IMR-90 (cell line): Measurements from ENCODE around the gene ERVW-1. TPM values are rescaled to one million over a fixed set of nuclear protein-coding genes. Genes with fewer than 3 reads are reported as not detected.

ENCODE experiments used
- ATAC-seq: fragments of 200-7000 bp; cut with Tn5 transposase; 2 replicates; pipeline ENCODE4 v1.9.1; 2020; ENCODE audit warnings: low read depth, mild to moderate bottlenecking, moderate library complexity
- BruUV-seq: library from RNA; stranded (reverse); fragments of 400-500 nt; replicated peaks from 2 replicates; lab custom pipeline; 2021; lab: Mats Ljungman, UMichigan
- CTCF ChIA-PET: fragments of 300-600 bp; formaldehyde crosslinking; extraction: SDS; loops from one replicate; lab custom pipeline; 2021; ENCODE audit warnings: antibody characterized with exemption; lab: Yijun Ruan, JAX
- POLR2A ChIA-PET: fragments of 300-600 bp; sonication (Branson Sonifier 250); formaldehyde crosslinking; loops from one replicate; lab custom pipeline; 2022; ENCODE audit warnings: antibody characterized with exemption; ENCODE audit not compliant: unreplicated experiment; lab: Charles Lee
- DNase-seq: peaks from one replicate; pipeline ENCODE4 v3.0.0; 2013
- H2AFZ ChIP-seq: replicated peaks from 2 replicates; pipeline ENCODE3; 2013; ENCODE audit warnings: low read length, mild to moderate bottlenecking; ENCODE audit not compliant: poor library complexity
- H2AK5ac ChIP-seq: 2 replicates; pipeline ENCODE4 v1.6.1; 2013; ENCODE audit warnings: low read depth, low read length, inconsistent platforms
- H2AK9ac ChIP-seq: replicated peaks from 2 replicates; pipeline ENCODE3; 2013; ENCODE audit warnings: mild to moderate bottlenecking, low read depth, low read length, moderate library complexity; ENCODE audit not compliant: poor library complexity
- H2BK120ac ChIP-seq: 2 replicates; pipeline ENCODE4 v1.6.1; 2013; ENCODE audit warnings: low read depth, low read length, inconsistent platforms
- H2BK15ac ChIP-seq: 3 replicates; pipeline ENCODE4 v1.6.1; 2013; ENCODE audit warnings: low read depth, low read length, inconsistent platforms
- H2BK20ac ChIP-seq: 2 replicates; pipeline ENCODE4 v1.6.1; 2013; ENCODE audit warnings: low read depth, mild to moderate bottlenecking, inconsistent platforms, low read length, moderate library complexity
- H2BK5ac ChIP-seq: 2 replicates; pipeline ENCODE4 v1.6.1; 2013; ENCODE audit warnings: mild to moderate bottlenecking, low read depth, low read length, inconsistent platforms; ENCODE audit not compliant: poor library complexity, severe bottlenecking
- H3K14ac ChIP-seq: replicated peaks from 2 replicates; pipeline ENCODE4 v1.6.1; 2013; ENCODE audit warnings: low read depth, low read length, inconsistent platforms
- H3K18ac ChIP-seq: 2 replicates; pipeline ENCODE4 v1.6.1; 2013; ENCODE audit warnings: low read depth, low read length, control low read depth
- H3K23ac ChIP-seq: 2 replicates; pipeline ENCODE4 v1.6.1; 2013; ENCODE audit warnings: low read depth, low read length, inconsistent platforms
- H3K27ac ChIP-seq: 2 replicates; pipeline ENCODE4 v1.5.1; 2013; ENCODE audit warnings: mild to moderate bottlenecking, control low read depth, low read length; ENCODE audit not compliant: insufficient read depth
- H3K27me3 ChIP-seq: 2 replicates; pipeline ENCODE4 v1.6.1; 2013; ENCODE audit warnings: low read length; ENCODE audit not compliant: control insufficient read depth, insufficient read depth
- H3K36me3 ChIP-seq: 2 replicates; pipeline ENCODE4 v1.6.1; 2013; ENCODE audit warnings: low read length, mixed read lengths; ENCODE audit not compliant: control insufficient read depth, insufficient read depth
- H3K4ac ChIP-seq: 2 replicates; pipeline ENCODE4 v1.6.1; 2013; ENCODE audit warnings: low read depth, low read length, inconsistent platforms
- H3K4me1 ChIP-seq: 2 replicates; pipeline ENCODE4 v1.6.1; 2013; ENCODE audit warnings: low read length, mixed read lengths; ENCODE audit not compliant: control insufficient read depth, insufficient read depth
- H3K4me2 ChIP-seq: 2 replicates; pipeline ENCODE4 v1.6.1; 2013; ENCODE audit warnings: low read depth, mild to moderate bottlenecking, control low read depth, low read length, moderate library complexity
- H3K4me3 ChIP-seq: 2 replicates; pipeline ENCODE4 v1.5.1; 2013; ENCODE audit warnings: low read depth, mild to moderate bottlenecking, control low read depth, low read length, moderate library complexity; ENCODE audit not compliant: insufficient read depth
- H3K56ac ChIP-seq: 2 replicates; pipeline ENCODE4 v1.6.1; 2013; ENCODE audit warnings: low read length, inconsistent platforms; ENCODE audit not compliant: insufficient read depth; ENCODE audit errors: extremely low read depth
- H3K79me1 ChIP-seq, 2 experiments: 2 replicates each; pipeline ENCODE4 v1.6.1; 2013; ENCODE audit warnings: low read length in 2 of 2, inconsistent platforms in 1 of 2, low read depth in 1 of 2
- H3K9ac ChIP-seq: 2 replicates; pipeline ENCODE4 v1.6.1; 2013; ENCODE audit warnings: low read depth, low read length, control low read depth
- H3K9me1 ChIP-seq: 2 replicates; pipeline ENCODE4 v1.6.1; 2013; ENCODE audit warnings: low read length, inconsistent platforms; ENCODE audit not compliant: insufficient read depth
- H3K9me3 ChIP-seq: 2 replicates; pipeline ENCODE4 v1.6.1; 2013; ENCODE audit warnings: low read length; ENCODE audit not compliant: control insufficient read depth, insufficient read depth
- H4K20me1 ChIP-seq: 2 replicates; pipeline ENCODE4 v1.6.1; 2013; ENCODE audit warnings: low read length, inconsistent platforms; ENCODE audit not compliant: insufficient read depth
- H4K5ac ChIP-seq: 2 replicates; pipeline ENCODE4 v1.6.1; 2013; ENCODE audit warnings: mild to moderate bottlenecking, low read depth, low read length, control low read depth
- H4K8ac ChIP-seq, 2 experiments: 2 replicates each; pipeline ENCODE4 v1.6.1; 2013; ENCODE audit warnings: low read depth in 2 of 2, low read length in 2 of 2, control low read depth in 1 of 2, inconsistent platforms in 1 of 2
- H4K91ac ChIP-seq: 2 replicates; pipeline ENCODE4 v1.6.1; 2013; ENCODE audit warnings: low read depth, low read length, inconsistent platforms; ENCODE audit not compliant: insufficient read depth
- BHLHE40 ChIP-seq: fragments of 150-350 bp; IDR thresholded peaks from 2 replicates; pipeline ENCODE4 v1.6.1; 2016; ENCODE audit warnings: mild to moderate bottlenecking, low read depth, low read length
- CEBPB ChIP-seq: IDR thresholded peaks from 2 replicates; pipeline ENCODE4 v1.6.1; 2012; ENCODE audit warnings: low read depth, low read length, improper control_type of control experiment
- CTCF ChIP-seq: conservative IDR thresholded peaks from 2 replicates; pipeline ENCODE4 v1.5.1; 2012; ENCODE audit warnings: mild to moderate bottlenecking, low read depth, low read length, improper control_type of control experiment
- ELK1 ChIP-seq: fragments of 150-350 bp; IDR thresholded peaks from 2 replicates; pipeline ENCODE4 v1.6.1; 2016; ENCODE audit warnings: low read depth, mild to moderate bottlenecking, low read length, moderate library complexity, borderline replicate concordance
- FOS ChIP-seq: fragments of 150-350 bp; IDR thresholded peaks from 2 replicates; pipeline ENCODE4 v1.6.1; 2016; ENCODE audit warnings: low read depth, low read length
- MAFK ChIP-seq: IDR thresholded peaks from 2 replicates; pipeline ENCODE4 v1.6.1; 2012; ENCODE audit warnings: low read depth, low read length, improper control_type of control experiment
- MAZ ChIP-seq: IDR thresholded peaks from 2 replicates; pipeline ENCODE4 v1.6.1; 2012; ENCODE audit warnings: low read depth, mild to moderate bottlenecking, low read length, improper control_type of control experiment, moderate library complexity, borderline replicate concordance
- NFE2L2 ChIP-seq: fragments of 150-350 bp; IDR thresholded peaks from 2 replicates; pipeline ENCODE4 v1.6.1; 2016; ENCODE audit warnings: low read depth, mild to moderate bottlenecking, low read length
- POLR2A ChIP-seq: IDR thresholded peaks from 2 replicates; pipeline ENCODE4 v1.6.1; 2012; ENCODE audit warnings: mild to moderate bottlenecking, low read depth, low read length
- RAD21 ChIP-seq: IDR thresholded peaks from 2 replicates; pipeline ENCODE4 v1.6.1; 2012; ENCODE audit warnings: low read length, improper control_type of control experiment
- RCOR1 ChIP-seq: IDR thresholded peaks from 2 replicates; pipeline ENCODE4 v1.6.1; 2012; ENCODE audit warnings: mild to moderate bottlenecking, low read length, improper control_type of control experiment; ENCODE audit not compliant: insufficient replicate concordance
- RFX5 ChIP-seq: IDR thresholded peaks from 2 replicates; pipeline ENCODE4 v1.8.0; 2012; ENCODE audit warnings: low read depth, mild to moderate bottlenecking, low read length, moderate library complexity
- SMC3 ChIP-seq: fragments of 150-350 bp; IDR thresholded peaks from 2 replicates; pipeline ENCODE4 v1.6.1; 2016; ENCODE audit warnings: low read depth, mild to moderate bottlenecking, antibody characterized with exemption, low read length, moderate library complexity
- WGBS, 2 experiments: methylation state at CpG; one replicate each; pipeline versions ENCODE4 v1.1.5 to v1.1.7; 2013; ENCODE audit warnings: missing lambda C conversion rate in 2 of 2; ENCODE audit not compliant: insufficient read length in 1 of 2; ENCODE audit errors: extremely low coverage in 2 of 2; 5-methylcytosine and 5-hydroxymethylcytosine counted together
- dilution Hi-C: fragments of 300-500 bp; cut with HindIII; formaldehyde crosslinking; loops from one replicate; pipeline ENCODE4 v1.14.3; 2018; ENCODE audit warnings: low sequenced_read_pairs; ENCODE audit not compliant: unreplicated experiment
- in situ Hi-C: fragments of 300-500 bp; cut with MboI; formaldehyde crosslinking; loops from 3 replicates; pipeline ENCODE4 v1.14.3; 2019; ENCODE audit warnings: low sequenced_read_pairs, inconsistent platforms, mixed read lengths
- intact Hi-C: fragments of 100-400 bp; cut with micrococcal nuclease; formaldehyde crosslinking; loops from 2 replicates; pipeline ENCODE4 v1.10.0; 2022
- polyA plus RNA-seq, 3 experiments: library from polyadenylated mRNA; depleted of rRNA; stranded (reverse); fragments of >200 nt; gene quantifications; 2 replicates each; pipeline ENCODE4 v1.2.3, GENCODE V29; 2012; ENCODE audit warnings: low replicate concordance in 1 of 3
- total RNA-seq: library from RNA; depleted of rRNA; stranded (reverse); fragments of >200 nt; gene quantifications from 2 replicates; pipeline ENCODE4 v1.2.3, GENCODE V29; 2012

ERVW-1 gene
- total and polyA plus RNA-seq, 2 of the 4 experiments (the other 2 are of a cell fraction): not detected

GRCh38 chr7:92478095-92478494 lies 349 bp upstream of the ERVW-1 start:
- H3K9me1 ChIP-seq: no peaks in the 10 kb centered on the region
- intact Hi-C loops (no loop called here), dilution Hi-C loops (no loop called here), in situ Hi-C loops (no loop called here)
- no peaks in the 10 kb centered on the region for H3K27me3 ChIP-seq
- DNase-seq: no peak
- WGBS, 2 experiments: 86% methylated on average over 4 of the region's 9 CpGs; no CpG with 5 or more reads in 1 of the 2 experiments
- no peak overlapping the region for H3K9ac ChIP-seq
- H2BK15ac ChIP-seq: no peak overlapping the region
- no peak overlapping the region for H3K4me3 ChIP-seq
- H3K14ac ChIP-seq: no peak overlapping the region
- H4K8ac ChIP-seq: no peak overlapping the region
- BruUV-seq: no TSS peak
- no peak overlapping the region for H3K27ac ChIP-seq
- no peak overlapping the region for H4K91ac ChIP-seq
- H2AFZ ChIP-seq: no peak overlapping the region
- H2BK20ac ChIP-seq: no peak overlapping the region
- no peak overlapping the region for H2BK120ac ChIP-seq
- no peak for ATAC-seq
- no peak overlapping the region for H4K5ac ChIP-seq
- H2AK5ac ChIP-seq: no peak overlapping the region
- no peak overlapping the region for H3K23ac ChIP-seq
- H3K4ac ChIP-seq: no peak overlapping the region
- no peaks in the 10 kb centered on the region for H3K36me3 ChIP-seq
- no peaks in the 10 kb centered on the region for H3K9me3 ChIP-seq
- TF ChIP-seq NFE2L2 (no peak), RAD21 (no peak), RCOR1 (no peak), CTCF (no peak), FOS (no peak), CEBPB (no peak), MAFK (no peak), ELK1 (no peak), BHLHE40 (no peak), RFX5 (no peak), MAZ (no peak), SMC3 (no peak), POLR2A (no peak)
- no peak overlapping the region for H3K56ac ChIP-seq
- no peaks in the 10 kb centered on the region for H3K4me1 ChIP-seq
- H3K4me2 ChIP-seq: no peak overlapping the region
- H3K18ac ChIP-seq: no peak overlapping the region
- no peak overlapping the region for H2AK9ac ChIP-seq
- H3K79me1 ChIP-seq: no peaks in the 10 kb centered on the region
- CTCF ChIA-PET: no interaction called here
- H4K20me1 ChIP-seq: no peaks in the 10 kb centered on the region
- POLR2A ChIA-PET: no interaction called here
- H2BK5ac ChIP-seq: no peak overlapping the region
